IMR-90 (cell line): ENCODE data around the gene CWF19L1. TPM values are rescaled to one million over a fixed set of nuclear protein-coding genes. Genes with fewer than 3 reads are reported as not detected.

Experiments
- ATAC-seq: fragments of 200-7000 bp; cut with Tn5 transposase; 2 replicates; pipeline ENCODE4 v1.9.1; 2020; ENCODE audit warnings: low read depth, mild to moderate bottlenecking, moderate library complexity
- BruUV-seq: library from RNA; stranded (reverse); fragments of 400-500 nt; replicated peaks from 2 replicates; lab custom pipeline; 2021; lab: Mats Ljungman, UMichigan
- CTCF ChIA-PET: fragments of 300-600 bp; formaldehyde crosslinking; extraction: SDS; loops from one replicate; lab custom pipeline; 2021; ENCODE audit warnings: antibody characterized with exemption; lab: Yijun Ruan, JAX
- POLR2A ChIA-PET: fragments of 300-600 bp; sonication (Branson Sonifier 250); formaldehyde crosslinking; loops from one replicate; lab custom pipeline; 2022; ENCODE audit warnings: antibody characterized with exemption; ENCODE audit not compliant: unreplicated experiment; lab: Charles Lee
- DNase-seq: peaks from one replicate; pipeline ENCODE4 v3.0.0; 2013
- H2AFZ ChIP-seq: replicated peaks from 2 replicates; pipeline ENCODE3; 2013; ENCODE audit warnings: low read length, mild to moderate bottlenecking; ENCODE audit not compliant: poor library complexity
- H2AK5ac ChIP-seq: 2 replicates; pipeline ENCODE4 v1.6.1; 2013; ENCODE audit warnings: low read depth, low read length, inconsistent platforms
- H2AK9ac ChIP-seq: replicated peaks from 2 replicates; pipeline ENCODE3; 2013; ENCODE audit warnings: mild to moderate bottlenecking, low read depth, low read length, moderate library complexity; ENCODE audit not compliant: poor library complexity
- H2BK120ac ChIP-seq: 2 replicates; pipeline ENCODE4 v1.6.1; 2013; ENCODE audit warnings: low read depth, low read length, inconsistent platforms
- H2BK15ac ChIP-seq: 3 replicates; pipeline ENCODE4 v1.6.1; 2013; ENCODE audit warnings: low read depth, low read length, inconsistent platforms
- H2BK20ac ChIP-seq: 2 replicates; pipeline ENCODE4 v1.6.1; 2013; ENCODE audit warnings: low read depth, mild to moderate bottlenecking, inconsistent platforms, low read length, moderate library complexity
- H2BK5ac ChIP-seq: 2 replicates; pipeline ENCODE4 v1.6.1; 2013; ENCODE audit warnings: mild to moderate bottlenecking, low read depth, low read length, inconsistent platforms; ENCODE audit not compliant: poor library complexity, severe bottlenecking
- H3K14ac ChIP-seq: replicated peaks from 2 replicates; pipeline ENCODE4 v1.6.1; 2013; ENCODE audit warnings: low read depth, low read length, inconsistent platforms
- H3K18ac ChIP-seq: 2 replicates; pipeline ENCODE4 v1.6.1; 2013; ENCODE audit warnings: low read depth, low read length, control low read depth
- H3K23ac ChIP-seq: 2 replicates; pipeline ENCODE4 v1.6.1; 2013; ENCODE audit warnings: low read depth, low read length, inconsistent platforms
- H3K27ac ChIP-seq: 2 replicates; pipeline ENCODE4 v1.5.1; 2013; ENCODE audit warnings: mild to moderate bottlenecking, control low read depth, low read length; ENCODE audit not compliant: insufficient read depth
- H3K27me3 ChIP-seq: 2 replicates; pipeline ENCODE4 v1.6.1; 2013; ENCODE audit warnings: low read length; ENCODE audit not compliant: control insufficient read depth, insufficient read depth
- H3K36me3 ChIP-seq: 2 replicates; pipeline ENCODE4 v1.6.1; 2013; ENCODE audit warnings: low read length, mixed read lengths; ENCODE audit not compliant: control insufficient read depth, insufficient read depth
- H3K4ac ChIP-seq: 2 replicates; pipeline ENCODE4 v1.6.1; 2013; ENCODE audit warnings: low read depth, low read length, inconsistent platforms
- H3K4me1 ChIP-seq: 2 replicates; pipeline ENCODE4 v1.6.1; 2013; ENCODE audit warnings: low read length, mixed read lengths; ENCODE audit not compliant: control insufficient read depth, insufficient read depth
- H3K4me2 ChIP-seq: 2 replicates; pipeline ENCODE4 v1.6.1; 2013; ENCODE audit warnings: low read depth, mild to moderate bottlenecking, control low read depth, low read length, moderate library complexity
- H3K4me3 ChIP-seq: 2 replicates; pipeline ENCODE4 v1.5.1; 2013; ENCODE audit warnings: low read depth, mild to moderate bottlenecking, control low read depth, low read length, moderate library complexity; ENCODE audit not compliant: insufficient read depth
- H3K56ac ChIP-seq: 2 replicates; pipeline ENCODE4 v1.6.1; 2013; ENCODE audit warnings: low read length, inconsistent platforms; ENCODE audit not compliant: insufficient read depth; ENCODE audit errors: extremely low read depth
- H3K79me1 ChIP-seq, 2 experiments: 2 replicates each; pipeline ENCODE4 v1.6.1; 2013; ENCODE audit warnings: low read length in 2 of 2, inconsistent platforms in 1 of 2, low read depth in 1 of 2
- H3K9ac ChIP-seq: 2 replicates; pipeline ENCODE4 v1.6.1; 2013; ENCODE audit warnings: low read depth, low read length, control low read depth
- H3K9me1 ChIP-seq: 2 replicates; pipeline ENCODE4 v1.6.1; 2013; ENCODE audit warnings: low read length, inconsistent platforms; ENCODE audit not compliant: insufficient read depth
- H3K9me3 ChIP-seq: 2 replicates; pipeline ENCODE4 v1.6.1; 2013; ENCODE audit warnings: low read length; ENCODE audit not compliant: control insufficient read depth, insufficient read depth
- H4K20me1 ChIP-seq: 2 replicates; pipeline ENCODE4 v1.6.1; 2013; ENCODE audit warnings: low read length, inconsistent platforms; ENCODE audit not compliant: insufficient read depth
- H4K5ac ChIP-seq: 2 replicates; pipeline ENCODE4 v1.6.1; 2013; ENCODE audit warnings: mild to moderate bottlenecking, low read depth, low read length, control low read depth
- H4K8ac ChIP-seq, 2 experiments: 2 replicates each; pipeline ENCODE4 v1.6.1; 2013; ENCODE audit warnings: low read depth in 2 of 2, low read length in 2 of 2, control low read depth in 1 of 2, inconsistent platforms in 1 of 2
- H4K91ac ChIP-seq: 2 replicates; pipeline ENCODE4 v1.6.1; 2013; ENCODE audit warnings: low read depth, low read length, inconsistent platforms; ENCODE audit not compliant: insufficient read depth
- BHLHE40 ChIP-seq: fragments of 150-350 bp; IDR thresholded peaks from 2 replicates; pipeline ENCODE4 v1.6.1; 2016; ENCODE audit warnings: mild to moderate bottlenecking, low read depth, low read length
- FOS ChIP-seq: fragments of 150-350 bp; IDR thresholded peaks from 2 replicates; pipeline ENCODE4 v1.6.1; 2016; ENCODE audit warnings: low read depth, low read length
- MAFK ChIP-seq: IDR thresholded peaks from 2 replicates; pipeline ENCODE4 v1.6.1; 2012; ENCODE audit warnings: low read depth, low read length, improper control_type of control experiment
- MAZ ChIP-seq: IDR thresholded peaks from 2 replicates; pipeline ENCODE4 v1.6.1; 2012; ENCODE audit warnings: low read depth, mild to moderate bottlenecking, low read length, improper control_type of control experiment, moderate library complexity, borderline replicate concordance
- MXI1 ChIP-seq: IDR thresholded peaks from 2 replicates; pipeline ENCODE4 v1.6.1; 2012; ENCODE audit warnings: low read depth, mild to moderate bottlenecking, low read length, moderate library complexity, borderline replicate concordance
- NFE2L2 ChIP-seq: fragments of 150-350 bp; IDR thresholded peaks from 2 replicates; pipeline ENCODE4 v1.6.1; 2016; ENCODE audit warnings: low read depth, mild to moderate bottlenecking, low read length
- POLR2A ChIP-seq: IDR thresholded peaks from 2 replicates; pipeline ENCODE4 v1.6.1; 2012; ENCODE audit warnings: mild to moderate bottlenecking, low read depth, low read length
- RAD21 ChIP-seq: IDR thresholded peaks from 2 replicates; pipeline ENCODE4 v1.6.1; 2012; ENCODE audit warnings: low read length, improper control_type of control experiment
- RFX5 ChIP-seq: IDR thresholded peaks from 2 replicates; pipeline ENCODE4 v1.8.0; 2012; ENCODE audit warnings: low read depth, mild to moderate bottlenecking, low read length, moderate library complexity
- SMC3 ChIP-seq: fragments of 150-350 bp; IDR thresholded peaks from 2 replicates; pipeline ENCODE4 v1.6.1; 2016; ENCODE audit warnings: low read depth, mild to moderate bottlenecking, antibody characterized with exemption, low read length, moderate library complexity
- WGBS, 2 experiments: methylation state at CpG; one replicate each; pipeline versions ENCODE4 v1.1.5 to v1.1.7; 2013; ENCODE audit warnings: missing lambda C conversion rate in 2 of 2; ENCODE audit not compliant: insufficient read length in 1 of 2; ENCODE audit errors: extremely low coverage in 2 of 2; 5-methylcytosine and 5-hydroxymethylcytosine counted together
- dilution Hi-C: fragments of 300-500 bp; cut with HindIII; formaldehyde crosslinking; loops from one replicate; pipeline ENCODE4 v1.14.3; 2018; ENCODE audit warnings: low sequenced_read_pairs; ENCODE audit not compliant: unreplicated experiment
- in situ Hi-C: fragments of 300-500 bp; cut with MboI; formaldehyde crosslinking; loops from 3 replicates; pipeline ENCODE4 v1.14.3; 2019; ENCODE audit warnings: low sequenced_read_pairs, inconsistent platforms, mixed read lengths
- intact Hi-C: fragments of 100-400 bp; cut with micrococcal nuclease; formaldehyde crosslinking; loops from 2 replicates; pipeline ENCODE4 v1.10.0; 2022
- polyA plus RNA-seq, 3 experiments: library from polyadenylated mRNA; depleted of rRNA; stranded (reverse); fragments of >200 nt; gene quantifications; 2 replicates each; pipeline ENCODE4 v1.2.3, GENCODE V29; 2012; ENCODE audit warnings: low replicate concordance in 1 of 3
- total RNA-seq: library from RNA; depleted of rRNA; stranded (reverse); fragments of >200 nt; gene quantifications from 2 replicates; pipeline ENCODE4 v1.2.3, GENCODE V29; 2012
- TF ChIP-seq, protein P1 (sequence below): fragments of 150-350 bp; IDR thresholded peaks from 2 replicates; pipeline ENCODE4 v1.6.1; 2017; ENCODE audit warnings: mild to moderate bottlenecking, antibody characterized with exemption, low read length, low read depth
- TF ChIP-seq, protein P2 (sequence below): fragments of 150-350 bp; IDR thresholded peaks from 2 replicates; pipeline ENCODE4 v1.6.1; 2016; ENCODE audit warnings: low read depth, mild to moderate bottlenecking, low read length, moderate library complexity, borderline replicate concordance

The CWF19L1 gene
- total and polyA plus RNA-seq, 2 of the 4 experiments (the other 2 are of a cell fraction), result 10.2 to 30.8 TPM

DNA sequence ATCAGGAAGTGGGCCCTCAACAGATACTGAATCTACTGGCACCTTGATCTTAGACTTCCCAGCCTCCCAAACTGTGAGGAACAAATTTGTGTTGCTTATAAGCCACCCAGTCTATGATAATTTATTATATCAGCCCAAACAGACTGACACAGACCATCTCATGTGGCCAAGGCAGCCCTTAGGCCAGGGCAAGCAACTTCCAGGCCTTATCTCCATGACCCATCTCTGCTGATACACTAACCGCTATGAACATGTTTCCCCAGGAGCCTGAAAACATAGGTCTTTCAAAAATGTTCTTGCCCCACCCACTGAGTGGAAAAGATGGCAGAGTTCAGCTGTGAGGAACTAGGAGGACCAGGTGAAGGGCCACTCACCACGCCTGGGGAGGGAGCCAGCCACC is 22.2 kb upstream of the CWF19L1 start:
- ChIA-PET POLR2A (no interaction called here), CTCF (no interaction called here)
- no CpG with 5 or more reads among the region's 2 CpGs for WGBS, 2 experiments
- Histone ChIP-seq H2BK20ac (no peak overlapping the region), H2AK5ac (no peak overlapping the region), H3K27ac (no peak overlapping the region), H4K5ac (no peak overlapping the region), H3K9me1 (no peaks in the 10 kb centered on the region), H2AFZ (no peak overlapping the region), H3K27me3 (peaks cover 22% of the 10 kb centered on the region), H2AK9ac (no peak overlapping the region), H2BK120ac (no peak overlapping the region), H3K4me2 (no peak overlapping the region), H4K20me1 (no peaks in the 10 kb centered on the region), H3K14ac (no peak overlapping the region), H3K79me1 (peaks cover 8 to 16% of the 10 kb centered on the region in 2 experiments; a peak in 2 of 4 replicates), H2BK15ac (no peak overlapping the region), H3K56ac (no peak overlapping the region), H3K4me3 (no peak overlapping the region), H4K91ac (no peak overlapping the region), H3K4me1 (peaks cover 3% of the 10 kb centered on the region), H3K23ac (no peak overlapping the region), H3K18ac (no peak overlapping the region), H3K4ac (no peak overlapping the region), H4K8ac (no peak overlapping the region), H3K9me3 (no peaks in the 10 kb centered on the region), H2BK5ac (no peak overlapping the region), H3K36me3 (no peaks in the 10 kb centered on the region), H3K9ac (no peak overlapping the region)
- no peak for ATAC-seq
- intact Hi-C loops (no loop called here), in situ Hi-C loops (no loop called here), dilution Hi-C loops (no loop called here)
- DNase-seq, result no peak
- no TSS peak for BruUV-seq
- TF ChIP-seq MXI1 (no peak), RFX5 (no peak), RAD21 (no peak), NFE2L2 (no peak), MAFK (no peak), MAZ (no peak), SMC3 (no peak), FOS (no peak), POLR2A (no peak), BHLHE40 (no peak)
- TF ChIP-seq, protein P1, sequence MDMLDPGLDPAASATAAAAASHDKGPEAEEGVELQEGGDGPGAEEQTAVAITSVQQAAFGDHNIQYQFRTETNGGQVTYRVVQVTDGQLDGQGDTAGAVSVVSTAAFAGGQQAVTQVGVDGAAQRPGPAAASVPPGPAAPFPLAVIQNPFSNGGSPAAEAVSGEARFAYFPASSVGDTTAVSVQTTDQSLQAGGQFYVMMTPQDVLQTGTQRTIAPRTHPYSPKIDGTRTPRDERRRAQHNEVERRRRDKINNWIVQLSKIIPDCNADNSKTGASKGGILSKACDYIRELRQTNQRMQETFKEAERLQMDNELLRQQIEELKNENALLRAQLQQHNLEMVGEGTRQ, result no peak
- TF ChIP-seq, protein P2, sequence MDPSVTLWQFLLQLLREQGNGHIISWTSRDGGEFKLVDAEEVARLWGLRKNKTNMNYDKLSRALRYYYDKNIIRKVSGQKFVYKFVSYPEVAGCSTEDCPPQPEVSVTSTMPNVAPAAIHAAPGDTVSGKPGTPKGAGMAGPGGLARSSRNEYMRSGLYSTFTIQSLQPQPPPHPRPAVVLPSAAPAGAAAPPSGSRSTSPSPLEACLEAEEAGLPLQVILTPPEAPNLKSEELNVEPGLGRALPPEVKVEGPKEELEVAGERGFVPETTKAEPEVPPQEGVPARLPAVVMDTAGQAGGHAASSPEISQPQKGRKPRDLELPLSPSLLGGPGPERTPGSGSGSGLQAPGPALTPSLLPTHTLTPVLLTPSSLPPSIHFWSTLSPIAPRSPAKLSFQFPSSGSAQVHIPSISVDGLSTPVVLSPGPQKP, result no peak
